A673 (cell line): Measurements from ENCODE around the gene TUFM.

Experiments
- CTCF ChIP-seq: fragments of 300-800, 200-600 bp; sonication (generic); conservative IDR thresholded peaks from 2 replicates; pipeline ENCODE4 v1.5.1; 2017; ENCODE audit warnings: low read depth, mild to moderate bottlenecking, antibody characterized with exemption, low read length, moderate library complexity, mixed read lengths
- EZH2 ChIP-seq: fragments of 200-600 bp; sonication (generic); IDR thresholded peaks from 2 replicates; pipeline ENCODE4 v1.6.1; 2017; ENCODE audit warnings: borderline replicate concordance, low read depth, mild to moderate bottlenecking, mixed read lengths, antibody characterized with exemption, low read length; ENCODE audit not compliant: poor library complexity, severe bottlenecking

GRCh38 chr16:28835864-28836760, 10.0 kb downstream of the TUFM start:
- TF ChIP-seq CTCF (no peak), EZH2 (no peak)
